Middle frontal gyrus (tissue), 1 donor: Measurements from ENCODE around the gene SDK2.

Experiments used
- DNase-seq: peaks from one replicate; pipeline ENCODE4 v3.0.0-alpha.2; 2015; ENCODE audit warnings: low spot score; ENCODE audit errors: extremely low spot score

The SDK2 gene

GRCh38 chr17:73654241-73654640 is 10.0 kb upstream of the SDK2 start:
- no peak for DNase-seq

- DNase-seq, result no peak
Measured at GRCh38 chr17:73653810-73654209, 9.6 kb upstream of the SDK2 start.

- DNase-seq, result no peak
Measured at GRCh38 chr17:73652886-73653480, 8.7 kb upstream of the SDK2 start.

- no peak for DNase-seq
Measured at GRCh38 chr17:73650617-73651200, 6.5 kb upstream of the SDK2 start.

- DNase-seq, result no peak
Measured at GRCh38 chr17:73650140-73650539, 5.9 kb upstream of the SDK2 start.

GRCh38 chr17:73648974-73649373 is 4.7 kb upstream of the SDK2 start:
- no peak for DNase-seq

GRCh38 chr17:73648543-73648820 is 4.2 kb upstream of the SDK2 start:
- no peak for DNase-seq

GRCh38 chr17:73647772-73648542 is 3.7 kb upstream of the SDK2 start:
- no peak for DNase-seq

GRCh38 chr17:73647301-73647695 is 3.1 kb upstream of the SDK2 start:
- no peak for DNase-seq

GRCh38 chr17:73646409-73647300 is 2.4 kb upstream of the SDK2 start:
- DNase-seq, result no peak

GRCh38 chr17:73645050-73645871 is 1.0 kb upstream of the SDK2 start:
- DNase-seq, result peak; percentile 32

- no peak for DNase-seq
Measured at GRCh38 chr17:73643852-73644144, 447 bp downstream of the SDK2 start.

- DNase-seq, result no peak
Measured at GRCh38 chr17:73643001-73643851, 1.0 kb downstream of the SDK2 start.

GRCh38 chr17:73642659-73643000 is 1.6 kb downstream of the SDK2 start:
- DNase-seq, result no peak

GRCh38 chr17:73641826-73642600 is 2.2 kb downstream of the SDK2 start:
- no peak for DNase-seq

- DNase-seq, result no peak
Measured at GRCh38 chr17:73640691-73641090, 3.6 kb downstream of the SDK2 start.

- no peak for DNase-seq
Measured at GRCh38 chr17:73639932-73640331, 4.3 kb downstream of the SDK2 start.

- DNase-seq, result no peak
Measured at GRCh38 chr17:73639322-73639721, 4.9 kb downstream of the SDK2 start.

- no peak for DNase-seq
Measured at GRCh38 chr17:73638556-73638955, 5.7 kb downstream of the SDK2 start.

- no peak for DNase-seq
Measured at GRCh38 chr17:73637866-73638265, 6.4 kb downstream of the SDK2 start.
